ENCODE measurements around the gene TBCD.

- TF ChIP-seq CTCF (IDR thresholded peaks at IDR 0.05; ENCODE audit: insufficient read depth, low read depth, low read length) (no peak), EZH2 (IDR thresholded peaks at IDR 0.05; ENCODE audit: insufficient read depth, low read length) (no peak)
Measured at GRCh38 chr17:82861393-82861775, 109.5 kb downstream of the TBCD start.
